Measurements from ENCODE around the gene NACC2. TPM values are rescaled to one million over a fixed set of nuclear protein-coding genes. Genes with fewer than 3 reads are reported as not detected.

The NACC2 gene
- total RNA-seq, 1 donor from 2014 or later: 34.0 TPM

- no peaks in the 10 kb centered on the region for H3K9me3 ChIP-seq (ENCODE audit: insufficient read depth, low read depth, low read length)
- FAIRE-seq (no peak), DNase-seq (ENCODE audit: low read depth) (no peak)
- peaks cover 94% of the 10 kb centered on the region for H4K20me1 ChIP-seq (ENCODE audit: insufficient read depth, low read length)
- Mint-ChIP-seq H3K4me3 (ENCODE audit: unreplicated experiment) (no peak overlapping the region), H3K36me3 (ENCODE audit: low read depth, unreplicated experiment) (peaks cover 15% of the 10 kb centered on the region), H3K9me3 (ENCODE audit: unreplicated experiment) (no peaks in the 10 kb centered on the region), H3K4me1 (ENCODE audit: low read depth, unreplicated experiment) (peaks cover 6% of the 10 kb centered on the region), H3K27me3 (ENCODE audit: low read depth, unreplicated experiment) (no peaks in the 10 kb centered on the region), H3K27ac (ENCODE audit: unreplicated experiment) (no peak overlapping the region)
- peaks cover 67% of the 10 kb centered on the region for H3K79me2 ChIP-seq (ENCODE audit: insufficient read depth, low read length)
- no peaks in the 10 kb centered on the region for H3K27me3 ChIP-seq (ENCODE audit: insufficient read depth, low read length)
- no peaks in the 10 kb centered on the region for H3K4me1 ChIP-seq (ENCODE audit: insufficient read depth, low read length)
- no peak overlapping the region for H3K9ac ChIP-seq (ENCODE audit: low read length)
- no peak overlapping the region for H2AFZ ChIP-seq (ENCODE audit: low read depth, low read length)
- no peak overlapping the region for H3K27ac ChIP-seq (ENCODE audit: low read depth, low read length)
- TF ChIP-seq CTCF (IDR thresholded peaks at IDR 0.05; ENCODE audit: insufficient read depth, low read depth, low read length) (peak; percentile 13), EZH2 (IDR thresholded peaks at IDR 0.05; ENCODE audit: insufficient read depth, low read length) (no peak)
- no peak overlapping the region for H3K4me3 ChIP-seq (ENCODE audit: insufficient read depth, low read depth, low read length)
- no peak overlapping the region for H3K4me2 ChIP-seq (ENCODE audit: low read length)
- no peaks in the 10 kb centered on the region for H3K36me3 ChIP-seq (ENCODE audit: insufficient read depth, low read length)
Observed at GRCh38 chr9:136021872-136022681, 73.0 kb downstream of the NACC2 start.

GRCh38 chr9:136021171-136021871 lies 73.8 kb downstream of the NACC2 start:
- FAIRE-seq: no peak
- no peak overlapping the region for H3K4me3 ChIP-seq (ENCODE audit: insufficient read depth, low read depth, low read length)
- H3K27me3 ChIP-seq (ENCODE audit: insufficient read depth, low read length): no peaks in the 10 kb centered on the region
- H3K27me3 Mint-ChIP-seq (ENCODE audit: low read depth, unreplicated experiment): no peaks in the 10 kb centered on the region
- TF ChIP-seq CTCF (IDR thresholded peaks at IDR 0.05; ENCODE audit: insufficient read depth, low read depth, low read length): no peak
- no peak for TF ChIP-seq EZH2 (IDR thresholded peaks at IDR 0.05; ENCODE audit: insufficient read depth, low read length)
- H2AFZ ChIP-seq (ENCODE audit: low read depth, low read length): no peak overlapping the region
- H3K4me1 Mint-ChIP-seq (ENCODE audit: low read depth, unreplicated experiment): peaks cover 3% of the 10 kb centered on the region
- H3K4me2 ChIP-seq (ENCODE audit: low read length): no peak overlapping the region
- H3K4me1 ChIP-seq (ENCODE audit: insufficient read depth, low read length): no peaks in the 10 kb centered on the region
- H4K20me1 ChIP-seq (ENCODE audit: insufficient read depth, low read length): peaks cover 94% of the 10 kb centered on the region
- H3K9me3 Mint-ChIP-seq (ENCODE audit: unreplicated experiment): no peaks in the 10 kb centered on the region
- H3K9me3 ChIP-seq (ENCODE audit: insufficient read depth, low read depth, low read length): no peaks in the 10 kb centered on the region
- DNase-seq (ENCODE audit: low read depth): no peak
- no peak overlapping the region for H3K9ac ChIP-seq (ENCODE audit: low read length)
- no peaks in the 10 kb centered on the region for H3K36me3 ChIP-seq (ENCODE audit: insufficient read depth, low read length)
- peaks cover 15% of the 10 kb centered on the region for H3K36me3 Mint-ChIP-seq (ENCODE audit: low read depth, unreplicated experiment)
- H3K27ac ChIP-seq (ENCODE audit: low read depth, low read length): no peak overlapping the region
- peaks cover 67% of the 10 kb centered on the region for H3K79me2 ChIP-seq (ENCODE audit: insufficient read depth, low read length)
- no peak overlapping the region for H3K4me3 Mint-ChIP-seq (ENCODE audit: unreplicated experiment)
- H3K27ac Mint-ChIP-seq (ENCODE audit: unreplicated experiment): no peak overlapping the region

Measured in astrocyte (in vitro differentiated cells and primary cell).